Measurements from ENCODE around the gene NMRAL1.

The NMRAL1 gene

DNA sequence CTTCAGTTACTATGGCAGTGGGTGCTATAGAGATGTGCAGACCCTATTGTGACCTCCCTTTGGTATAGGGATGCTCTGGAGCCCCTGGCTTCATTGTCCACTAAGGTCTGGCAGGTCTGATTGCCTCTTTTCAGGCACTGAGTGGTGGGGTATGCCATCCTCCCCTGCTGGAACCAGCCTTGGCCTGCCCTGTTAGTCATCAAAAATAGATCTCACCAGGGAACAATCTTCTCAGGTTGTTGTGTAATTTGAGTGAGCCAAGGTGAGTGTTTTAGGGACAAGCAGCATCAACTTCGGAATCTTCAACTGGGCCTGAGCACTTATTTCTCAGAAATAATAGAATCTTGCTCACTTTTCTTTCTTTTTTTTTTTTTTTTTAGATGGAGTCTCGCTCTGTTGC lies 21.3 kb upstream of the NMRAL1 start:
- DNase-seq (ENCODE audit: low read depth), result no peak
- H3K4me3 ChIP-seq (ENCODE audit: control insufficient read depth, low read depth, low read length), result no peak overlapping the region
- TF ChIP-seq, protein P1, sequence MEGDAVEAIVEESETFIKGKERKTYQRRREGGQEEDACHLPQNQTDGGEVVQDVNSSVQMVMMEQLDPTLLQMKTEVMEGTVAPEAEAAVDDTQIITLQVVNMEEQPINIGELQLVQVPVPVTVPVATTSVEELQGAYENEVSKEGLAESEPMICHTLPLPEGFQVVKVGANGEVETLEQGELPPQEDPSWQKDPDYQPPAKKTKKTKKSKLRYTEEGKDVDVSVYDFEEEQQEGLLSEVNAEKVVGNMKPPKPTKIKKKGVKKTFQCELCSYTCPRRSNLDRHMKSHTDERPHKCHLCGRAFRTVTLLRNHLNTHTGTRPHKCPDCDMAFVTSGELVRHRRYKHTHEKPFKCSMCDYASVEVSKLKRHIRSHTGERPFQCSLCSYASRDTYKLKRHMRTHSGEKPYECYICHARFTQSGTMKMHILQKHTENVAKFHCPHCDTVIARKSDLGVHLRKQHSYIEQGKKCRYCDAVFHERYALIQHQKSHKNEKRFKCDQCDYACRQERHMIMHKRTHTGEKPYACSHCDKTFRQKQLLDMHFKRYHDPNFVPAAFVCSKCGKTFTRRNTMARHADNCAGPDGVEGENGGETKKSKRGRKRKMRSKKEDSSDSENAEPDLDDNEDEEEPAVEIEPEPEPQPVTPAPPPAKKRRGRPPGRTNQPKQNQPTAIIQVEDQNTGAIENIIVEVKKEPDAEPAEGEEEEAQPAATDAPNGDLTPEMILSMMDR (IDR thresholded peaks at IDR 0.05; ENCODE audit: control insufficient read depth, insufficient read depth, low read depth, low read length, missing control alignments), result no peak

DNA sequence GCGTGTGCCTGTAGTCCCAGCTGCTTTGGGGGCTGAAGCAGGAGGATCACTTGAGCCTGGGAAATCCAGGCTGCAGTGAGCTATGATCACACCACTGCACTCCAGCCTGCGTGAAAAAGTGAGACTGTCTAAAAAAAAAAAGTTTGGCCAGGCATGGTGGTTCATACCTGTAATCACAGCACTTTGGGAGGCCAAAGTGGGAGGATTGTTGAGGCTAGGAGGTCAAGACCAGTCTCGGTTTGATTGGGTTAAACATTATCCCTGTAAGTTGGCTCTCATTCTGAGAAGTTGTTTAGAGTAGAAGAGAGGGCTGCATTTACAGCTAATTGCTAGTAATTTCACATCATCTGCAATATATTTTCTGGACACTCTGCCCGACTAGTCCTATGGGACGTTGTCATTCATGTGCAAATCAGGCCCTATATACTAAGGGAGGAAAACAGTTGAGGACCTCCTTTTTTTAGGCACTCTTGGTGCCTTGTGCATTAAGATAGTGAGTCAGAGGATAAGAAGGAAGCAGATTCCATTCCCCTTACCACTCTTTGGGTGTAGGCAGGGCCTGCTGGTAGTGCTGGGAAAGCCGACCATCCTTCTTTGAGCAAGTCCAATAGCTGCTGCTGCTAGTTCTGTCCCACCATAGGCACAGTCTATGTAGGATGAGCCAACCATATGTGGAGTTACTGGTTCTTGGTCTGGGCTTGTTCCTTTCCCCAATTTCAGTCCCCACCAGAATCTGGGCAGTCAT lies 20.5 kb upstream of the NMRAL1 start:
- TF ChIP-seq, protein P1 (IDR thresholded peaks at IDR 0.05; ENCODE audit: control insufficient read depth, insufficient read depth, low read depth, low read length, missing control alignments), result no peak
- H3K4me3 ChIP-seq (ENCODE audit: control insufficient read depth, low read depth, low read length), result no peak overlapping the region
- no peak for DNase-seq (ENCODE audit: low read depth)

DNA sequence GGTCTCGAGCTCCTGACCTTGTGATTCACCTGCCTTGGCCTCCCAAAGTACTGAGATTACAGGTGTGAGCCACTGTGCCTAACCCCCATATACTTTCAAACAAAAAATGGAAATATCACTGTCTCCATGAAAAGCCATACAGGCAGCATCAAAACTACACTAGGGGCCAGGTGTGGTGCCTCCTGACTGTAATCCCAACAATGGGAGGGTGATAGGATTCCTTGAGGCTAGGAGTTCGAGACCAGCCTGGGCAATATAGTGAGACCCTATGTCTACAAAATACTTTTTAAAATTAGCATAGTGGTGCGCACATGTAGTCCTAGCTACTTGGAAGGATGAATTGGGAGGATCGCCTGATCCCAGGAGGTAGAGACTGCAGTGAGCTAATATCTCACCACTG lies 17.5 kb upstream of the NMRAL1 start:
- TF ChIP-seq, protein P1 (IDR thresholded peaks at IDR 0.05; ENCODE audit: control insufficient read depth, insufficient read depth, low read depth, low read length, missing control alignments), result no peak
- no peak for DNase-seq (ENCODE audit: low read depth)
- no peak overlapping the region for H3K4me3 ChIP-seq (ENCODE audit: control insufficient read depth, low read depth, low read length)

DNA sequence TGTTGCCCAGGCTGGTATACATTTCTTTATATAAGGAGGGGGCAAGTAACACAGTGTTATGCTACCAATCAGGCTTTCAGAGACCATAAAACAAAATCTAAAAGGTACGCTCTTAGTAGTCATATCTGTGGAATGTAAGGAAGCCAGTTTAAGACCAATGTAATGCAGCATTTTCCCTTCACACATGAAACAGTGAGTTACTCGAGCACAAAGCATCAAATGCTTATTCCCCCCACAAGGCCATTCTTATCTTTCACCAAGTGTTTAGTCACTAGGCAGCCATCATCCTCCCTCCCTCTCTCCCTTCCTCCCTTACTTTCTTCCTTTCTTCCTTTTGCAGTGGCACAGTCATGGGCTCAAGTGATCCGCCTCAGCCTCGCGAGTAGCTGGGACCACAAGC lies 14.6 kb upstream of the NMRAL1 start:
- no peak for DNase-seq (ENCODE audit: low read depth)
- TF ChIP-seq, protein P1 (IDR thresholded peaks at IDR 0.05; ENCODE audit: control insufficient read depth, insufficient read depth, low read depth, low read length, missing control alignments), result no peak
- no peak overlapping the region for H3K4me3 ChIP-seq (ENCODE audit: control insufficient read depth, low read depth, low read length)

DNA sequence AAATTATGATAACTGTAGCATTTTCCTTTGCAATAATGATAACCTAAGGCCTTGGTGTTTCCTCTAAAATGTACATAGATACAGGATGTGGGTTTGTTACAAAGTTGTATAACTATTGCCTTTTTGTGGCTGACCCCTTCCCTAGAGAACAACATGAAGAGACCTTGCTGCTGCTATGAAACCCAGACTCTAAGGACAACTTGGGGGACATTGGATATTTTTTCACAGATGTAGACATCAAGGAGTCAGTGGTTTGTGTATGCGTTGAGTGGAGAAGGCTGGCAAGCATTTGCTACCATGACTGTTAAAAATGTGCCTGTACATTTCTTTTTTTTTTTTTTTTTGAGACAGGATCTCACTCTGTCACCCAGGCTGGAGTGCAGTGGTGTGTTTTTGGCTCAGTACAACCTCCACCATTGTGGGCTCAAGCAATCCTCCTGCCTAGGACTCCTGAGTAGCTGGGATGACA lies 14.1 kb upstream of the NMRAL1 start:
- no peak for DNase-seq (ENCODE audit: low read depth)
- TF ChIP-seq, protein P1 (IDR thresholded peaks at IDR 0.05; ENCODE audit: control insufficient read depth, insufficient read depth, low read depth, low read length, missing control alignments), result no peak
- H3K4me3 ChIP-seq (ENCODE audit: control insufficient read depth, low read depth, low read length), result no peak overlapping the region

DNA sequence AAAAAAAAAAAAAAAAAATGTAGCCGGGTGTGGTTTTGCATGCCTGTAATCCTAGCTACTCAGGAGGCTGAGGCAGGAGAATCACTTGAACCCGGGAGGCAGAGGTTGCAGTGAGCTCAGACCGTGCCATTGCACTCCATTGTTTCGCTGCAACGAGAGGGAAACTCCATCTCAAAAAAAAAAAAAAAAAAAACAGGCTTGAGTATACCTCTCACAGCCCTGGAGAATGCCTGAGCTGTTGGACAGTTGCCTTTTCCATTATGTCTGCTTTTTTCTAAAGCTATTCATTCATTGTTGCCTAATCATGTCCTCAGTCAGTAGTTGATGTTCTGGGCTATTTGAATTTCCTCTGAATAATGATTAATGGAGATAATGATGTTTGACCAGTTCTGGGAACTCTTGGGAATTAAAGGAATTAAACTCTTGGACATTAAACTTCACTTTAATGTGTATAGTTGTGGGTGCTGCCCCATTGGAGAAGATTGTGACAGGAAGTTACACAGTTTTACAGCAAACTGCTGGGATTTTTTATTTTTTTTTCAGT lies 13.6 kb upstream of the NMRAL1 start:
- H3K4me3 ChIP-seq (ENCODE audit: control insufficient read depth, low read depth, low read length), result no peak overlapping the region
- DNase-seq (ENCODE audit: low read depth), result no peak
- TF ChIP-seq, protein P1 (IDR thresholded peaks at IDR 0.05; ENCODE audit: control insufficient read depth, insufficient read depth, low read depth, low read length, missing control alignments), result no peak

Measured in AG09309 (cell line).